DMS53 (cell line): Measurements from ENCODE around the gene MRPL19.

Experiments used
- DNase-seq: peaks from one replicate; lab custom pipeline; 2025; lab: John Stamatoyannopoulos, UW

The MRPL19 gene

GRCh38 chr2:75616406-75616805 lies 30.2 kb upstream of the MRPL19 start:
- no peak for DNase-seq

GRCh38 chr2:75616933-75617332 lies 29.6 kb upstream of the MRPL19 start:
- DNase-seq, result no peak

GRCh38 chr2:75619956-75620740 lies 26.4 kb upstream of the MRPL19 start:
- no peak for DNase-seq

GRCh38 chr2:75621228-75621627 lies 25.4 kb upstream of the MRPL19 start:
- no peak for DNase-seq

- no peak for DNase-seq
Measured at GRCh38 chr2:75622500-75622899, 24.1 kb upstream of the MRPL19 start.

- DNase-seq, result no peak
Measured at GRCh38 chr2:75622929-75623328, 23.7 kb upstream of the MRPL19 start.

- DNase-seq, result peak; percentile 90
Measured at GRCh38 chr2:75627902-75628504, 18.6 kb upstream of the MRPL19 start.

- DNase-seq, result peak; percentile 32
Measured at GRCh38 chr2:75632091-75632701, 14.4 kb upstream of the MRPL19 start.

GRCh38 chr2:75632813-75633212 lies 13.8 kb upstream of the MRPL19 start:
- no peak for DNase-seq

GRCh38 chr2:75633620-75634019 lies 13.0 kb upstream of the MRPL19 start:
- DNase-seq, result no peak

GRCh38 chr2:75634945-75635344 lies 11.6 kb upstream of the MRPL19 start:
- DNase-seq, result peak; percentile 15

- DNase-seq, result no peak
Measured at GRCh38 chr2:75637568-75637967, 9.0 kb upstream of the MRPL19 start.

- peak; percentile 84 for DNase-seq
Measured at GRCh38 chr2:75640621-75641121, 5.9 kb upstream of the MRPL19 start.

GRCh38 chr2:75641587-75641986 lies 5.0 kb upstream of the MRPL19 start:
- no peak for DNase-seq

GRCh38 chr2:75643980-75644379 lies 2.6 kb upstream of the MRPL19 start:
- no peak for DNase-seq

- DNase-seq, result no peak
Measured at GRCh38 chr2:75645643-75646042, 940 bp upstream of the MRPL19 start.

GRCh38 chr2:75646090-75646582 lies 447 bp upstream of the MRPL19 start:
- peak; percentile 60 for DNase-seq

- DNase-seq, result peak; percentile 25
Measured at GRCh38 chr2:75647771-75648170, 1.2 kb downstream of the MRPL19 start.

GRCh38 chr2:75654012-75654411 lies 7.4 kb downstream of the MRPL19 start:
- DNase-seq, result no peak

- no peak for DNase-seq
Measured at GRCh38 chr2:75655861-75656260, 9.3 kb downstream of the MRPL19 start.

GRCh38 chr2:75656563-75656962 lies 10.0 kb downstream of the MRPL19 start:
- DNase-seq, result no peak

- no peak for DNase-seq
Measured at GRCh38 chr2:75657798-75658197, 11.2 kb downstream of the MRPL19 start.

- DNase-seq, result no peak
Measured at GRCh38 chr2:75666911-75667310, 20.3 kb downstream of the MRPL19 start.
